ENCODE results near the gene FBXL3.
"Not testable (repeated sequence)": the region's sequence is repeated elsewhere in the genome, so short reads cannot be mapped to it uniquely, and the experiment has no call there.

The FBXL3 gene

GRCh38 chr13:76980075-76980718 is 46.8 kb downstream of the FBXL3 start:
- DNase-seq, result peak; percentile 76

GRCh38 chr13:76976929-76977328 is 50.0 kb downstream of the FBXL3 start:
- no peak for DNase-seq

GRCh38 chr13:76976490-76976889 is 50.5 kb downstream of the FBXL3 start:
- DNase-seq, result no peak

- DNase-seq, result no peak
Measured at GRCh38 chr13:76975863-76976262, 51.1 kb downstream of the FBXL3 start.

GRCh38 chr13:76974618-76974975 is 52.4 kb downstream of the FBXL3 start:
- DNase-seq, result no peak

GRCh38 chr13:76973920-76974617 is 52.9 kb downstream of the FBXL3 start:
- no peak for DNase-seq

GRCh38 chr13:76971851-76972829 is 54.8 kb downstream of the FBXL3 start:
- DNase-seq, result no peak

GRCh38 chr13:76971215-76971614 is 55.7 kb downstream of the FBXL3 start:
- no peak for DNase-seq

GRCh38 chr13:76969488-76970365 is 57.2 kb downstream of the FBXL3 start:
- DNase-seq, result no peak

GRCh38 chr13:76968041-76968440 is 58.9 kb downstream of the FBXL3 start:
- no peak for DNase-seq

- no peak for DNase-seq
Measured at GRCh38 chr13:76967031-76967430, 59.9 kb downstream of the FBXL3 start.

GRCh38 chr13:76965759-76966421 is 61.1 kb downstream of the FBXL3 start:
- DNase-seq, result no peak

GRCh38 chr13:76959734-76960133 is 67.2 kb downstream of the FBXL3 start:
- DNase-seq, result not testable (repeated sequence)

GRCh38 chr13:76958841-76959432 is 68.0 kb downstream of the FBXL3 start:
- DNase-seq, result no peak

- no peak for DNase-seq
Measured at GRCh38 chr13:76955661-76956060, 71.3 kb downstream of the FBXL3 start.

All from NCI-H1092 (cell line).